ENCODE measurements around the gene PTGDS. TPM values are rescaled to one million over a fixed set of nuclear protein-coding genes. Genes with fewer than 3 reads are reported as not detected.

Gene PTGDS
- total and polyA plus RNA-seq, 10 of the 15 experiments (the other 5 are each of a cell fraction or from before 2014, with no cell fraction given) = not detected

DNA sequence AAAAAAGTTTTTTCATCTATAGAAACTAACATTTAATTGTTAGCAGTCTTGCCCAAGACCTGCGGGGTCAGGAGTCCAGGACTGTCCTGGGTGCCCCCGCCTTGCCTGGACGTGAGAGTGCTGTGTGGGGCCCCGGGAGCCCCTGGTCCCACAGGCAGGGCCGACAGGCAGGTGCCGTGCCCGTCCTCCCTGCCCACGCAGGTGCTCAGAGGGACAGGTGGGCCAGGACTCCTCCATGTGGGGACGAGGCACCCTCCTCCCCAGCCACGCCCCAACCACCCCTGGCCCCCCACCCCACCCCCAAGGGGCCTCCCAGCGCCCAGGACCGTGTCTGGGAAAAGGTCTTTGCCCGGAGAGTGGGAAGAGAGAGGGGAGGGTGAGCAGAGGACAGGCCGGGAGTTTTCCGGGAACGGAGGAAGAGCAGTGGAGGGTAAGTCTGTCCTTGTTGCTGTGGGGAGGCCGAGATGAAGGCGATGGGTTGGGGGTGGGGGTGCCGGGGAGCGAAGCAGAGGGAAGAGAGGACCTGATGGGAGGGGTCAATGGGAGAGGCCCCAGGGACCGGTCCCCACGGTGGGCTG, 28.0 kb upstream of the PTGDS start:
- Histone ChIP-seq H3K9me3 (replicated peaks; ENCODE audit: control insufficient read depth, insufficient read depth, low read length) (no peaks in the 10 kb centered on the region), H3K79me2 (ENCODE audit: control insufficient read depth, insufficient read depth, low read length) (peaks cover under 1% of the 10 kb centered on the region; the same call in 1 of the 2 replicates), H3K4me3 (peak overlapping the region; percentile 77; the same call in 1 of the 2 replicates), H3K27ac (ENCODE audit: control insufficient read depth, insufficient read depth) (peak overlapping the region; percentile 53), H4K20me1 (ENCODE audit: control insufficient read depth, insufficient read depth) (no peaks in the 10 kb centered on the region), H3K27me3 (replicated peaks in 1 of 2; ENCODE audit: control insufficient read depth in 2 of 2, insufficient read depth in 2 of 2, low read length in 1 of 2) (no peaks in the 10 kb centered on the region), H2AFZ (ENCODE audit: control insufficient read depth, low read depth, low read length) (peak overlapping the region; percentile 97), H3K4me1 (ENCODE audit: control insufficient read depth, insufficient read depth, low read length) (peaks cover 10% of the 10 kb centered on the region), H3K9ac (ENCODE audit: control insufficient read depth, insufficient read depth, low read length) (peak overlapping the region; percentile 62), H3K36me3 (ENCODE audit: control insufficient read depth in 2 of 2, insufficient read depth in 2 of 2, low read length in 1 of 2) (no peaks in the 10 kb centered on the region), H3K4me2 (ENCODE audit: control insufficient read depth, insufficient read depth) (peak overlapping the region; percentile 98)
- TF ChIP-seq RBBP5 (conservative IDR thresholded peaks at IDR 0.05) (no peak), IRF4 (IDR thresholded peaks at IDR 0.05; ENCODE audit: low read depth, low read length) (no peak), BCL3 (IDR thresholded peaks at IDR 0.05; ENCODE audit: borderline replicate concordance, insufficient read depth, low read depth, low read length, poor library complexity, severe bottlenecking) (no peak), PRDM15 (CRISPR knock-in tag; IDR thresholded peaks at IDR 0.05) (no peak), RAD21 (IDR thresholded peaks at IDR 0.05; ENCODE audit: insufficient read depth, low read depth, low read length) (no peak), IKZF1 (conservative IDR thresholded peaks at IDR 0.05) (no peak), POU2F2 (IDR thresholded peaks at IDR 0.05; ENCODE audit: borderline replicate concordance, low read depth, low read length) (no peak), IKZF2 (IDR thresholded peaks at IDR 0.05) (no peak), BACH1 (IDR thresholded peaks at IDR 0.05; ENCODE audit: borderline replicate concordance) (no peak), PML (IDR thresholded peaks at IDR 0.05; ENCODE audit: low read length) (no peak)
- TF ChIP-seq, protein P1, sequence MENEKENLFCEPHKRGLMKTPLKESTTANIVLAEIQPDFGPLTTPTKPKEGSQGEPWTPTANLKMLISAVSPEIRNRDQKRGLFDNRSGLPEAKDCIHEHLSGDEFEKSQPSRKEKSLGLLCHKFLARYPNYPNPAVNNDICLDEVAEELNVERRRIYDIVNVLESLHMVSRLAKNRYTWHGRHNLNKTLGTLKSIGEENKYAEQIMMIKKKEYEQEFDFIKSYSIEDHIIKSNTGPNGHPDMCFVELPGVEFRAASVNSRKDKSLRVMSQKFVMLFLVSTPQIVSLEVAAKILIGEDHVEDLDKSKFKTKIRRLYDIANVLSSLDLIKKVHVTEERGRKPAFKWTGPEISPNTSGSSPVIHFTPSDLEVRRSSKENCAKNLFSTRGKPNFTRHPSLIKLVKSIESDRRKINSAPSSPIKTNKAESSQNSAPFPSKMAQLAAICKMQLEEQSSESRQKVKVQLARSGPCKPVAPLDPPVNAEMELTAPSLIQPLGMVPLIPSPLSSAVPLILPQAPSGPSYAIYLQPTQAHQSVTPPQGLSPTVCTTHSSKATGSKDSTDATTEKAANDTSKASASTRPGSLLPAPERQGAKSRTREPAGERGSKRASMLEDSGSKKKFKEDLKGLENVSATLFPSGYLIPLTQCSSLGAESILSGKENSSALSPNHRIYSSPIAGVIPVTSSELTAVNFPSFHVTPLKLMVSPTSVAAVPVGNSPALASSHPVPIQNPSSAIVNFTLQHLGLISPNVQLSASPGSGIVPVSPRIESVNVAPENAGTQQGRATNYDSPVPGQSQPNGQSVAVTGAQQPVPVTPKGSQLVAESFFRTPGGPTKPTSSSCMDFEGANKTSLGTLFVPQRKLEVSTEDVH (IDR thresholded peaks at IDR 0.05; ENCODE audit: low read depth, partially characterized antibody) = no peak
- intact Hi-C loops (cut with micrococcal nuclease; ENCODE audit: unreplicated experiment) = loop anchor here (10.0 kb wide), 1 partner anchor 155 kb away; the partner anchor contains the start of genes CCDC183 and TMEM141
- 18% methylated on average over 18 of the region's 22 CpGs for whole genome bisulfite sequencing (ENCODE audit: insufficient coverage, insufficient replicate concordance, low lambda C conversion rate, missing lambda C conversion rate)
- CTCF ChIA-PET = interaction anchor here (1.0 to 3.5 kb wide), 4 partner anchors 81 to 114 kb away, joined by 3 to 163 read pairs (median 39); partner anchors contain the start of genes ABCA2 and FUT7
- RAD21 ChIA-PET (ENCODE audit: unreplicated experiment) = interaction anchor here (1.0 kb wide), 1 partner anchor 86 kb away, joined by 9 read pairs; no protein-coding TSS in a partner anchor
- ATAC-seq = peak; percentile 12; the same call in 2 of the 3 replicates
- no peak for DNase-seq (ENCODE audit: low read depth, low spot score)
- SMC1A ChIA-PET (ENCODE audit: uncharacterized antibody, unreplicated experiment) = interaction anchor here (1.0 kb wide), 1 partner anchor 85 kb away, joined by 7 read pairs; no protein-coding TSS in a partner anchor
- POLR2A ChIA-PET = interaction anchor here (0.7 to 3.0 kb wide), 4 partner anchors 43 to 274 kb away, joined by 3 to 19 read pairs (median 4); partner anchors contain the start of gene PAXX
- in situ Hi-C loops (cut with MboI) = loop anchor here (5.0 kb wide), 1 partner anchor 88 kb away; no protein-coding TSS in a partner anchor
- no peak for FAIRE-seq
- BruUV-seq (replicated peaks) = no TSS peak
